Transverse colon (tissue), 3 donors: ENCODE measurements around the gene TMEM163.

Source experiments
- CTCF ChIP-seq, 5 experiments: fragments of 200-600 bp in 3 of 5; fragments of 450-650 bp in 2 of 5; sonication (generic) in 3 of 5; IDR thresholded peaks; 1 replicate in 2 of 5; 2 replicates in 3 of 5; pipeline ENCODE4 v1.5.1; 2016 to 2017; ENCODE audit warnings: antibody characterized with exemption in 5 of 5, inconsistent platforms in 3 of 5, mild to moderate bottlenecking in 2 of 5, moderate library complexity in 1 of 5
- POLR2A ChIP-seq: fragments of 450-650 bp; IDR thresholded peaks from one replicate; pipeline ENCODE4 v1.6.1; 2016; ENCODE audit warnings: antibody characterized with exemption, mild to moderate bottlenecking, moderate library complexity

GRCh38 chr2:134745546-134745945 lies 26.7 kb upstream of the TMEM163 start:
- no peak for TF ChIP-seq CTCF (IDR thresholded peaks at IDR 0.05)
- no peak for TF ChIP-seq POLR2A
